Uterus (tissue), 2 donors: Measurements from ENCODE around the gene RPA4.

Source experiments
- CTCF ChIP-seq, 4 experiments: fragments of 200-600 bp in 2 of 4; fragments of 450-650 bp in 2 of 4; sonication (generic) in 2 of 4; IDR thresholded peaks; one replicate each; pipeline ENCODE4 v1.5.1; 2016 to 2019; ENCODE audit warnings: antibody characterized with exemption in 4 of 4, mild to moderate bottlenecking in 2 of 4, moderate library complexity in 1 of 4
- POLR2A ChIP-seq, 2 donors: fragments of 450-650 bp; IDR thresholded peaks; one replicate each; pipeline ENCODE4 v1.6.1; 2016; ENCODE audit warnings: antibody characterized with exemption in 2 of 2, mild to moderate bottlenecking in 1 of 2, moderate library complexity in 1 of 2

DNA sequence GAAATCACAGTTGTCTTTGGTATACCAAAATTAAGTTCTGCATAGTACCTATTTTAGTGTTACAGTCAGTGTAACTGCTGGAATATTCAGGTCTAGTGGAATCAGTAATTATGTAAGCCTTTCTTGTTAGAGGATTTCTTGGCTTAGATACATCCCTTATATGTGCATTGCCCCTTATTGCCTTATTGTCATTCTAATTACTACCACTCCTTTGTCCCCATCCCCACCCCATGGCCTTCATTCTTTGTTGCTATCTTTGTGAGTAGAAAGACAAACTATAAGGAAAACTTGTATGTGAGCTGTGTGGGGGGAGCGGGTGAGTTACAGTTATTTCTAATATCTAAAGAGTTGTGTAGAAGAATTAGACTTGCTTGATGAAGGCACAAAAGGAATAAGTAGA is 36.9 kb upstream of the RPA4 start:
- TF ChIP-seq POLR2A (IDR thresholded peaks at IDR 0.05) = no peak
- TF ChIP-seq CTCF (IDR thresholded peaks at IDR 0.05) = no peak
